A549 (cell line): ENCODE data around the gene FUOM. TPM values are rescaled to one million over a fixed set of nuclear protein-coding genes. Genes with fewer than 3 reads are reported as not detected.

Experiments used
- ATAC-seq, 2 experiments: fragments of 200-7000 bp in 1 of 2; fragments of >200 bp in 1 of 2; cut with Nextera tagmentation in 1 of 2; cut with Tn5 transposase in 1 of 2; 3 replicates each; pipeline versions ENCODE4 v1.8.0 to v1.9.1; 2018 to 2020; ENCODE audit warnings: mild to moderate bottlenecking in 1 of 2, moderate library complexity in 1 of 2
- CTCF ChIA-PET: fragments of 300-600 bp; sonication (Branson Sonifier 250); formaldehyde crosslinking; extraction: SDS; loops from one replicate; lab custom pipeline; 2021; ENCODE audit warnings: antibody characterized with exemption, inconsistent platforms; lab: Yijun Ruan, JAX
- POLR2A ChIA-PET: fragments of 350-600 bp; formaldehyde crosslinking; extraction: SDS; loops from one replicate; lab custom pipeline; 2021; ENCODE audit warnings: antibody characterized with exemption, inconsistent platforms; lab: Yijun Ruan, JAX
- DNase-seq, 2 experiments: peaks; one replicate each; pipeline versions ENCODE4 v3.0.0 to v3.0.0-alpha.2; 2011 to 2016; ENCODE audit warnings: low read depth in 1 of 2, low spot score in 1 of 2
- FAIRE-seq: peaks from 2 replicates; lab custom pipeline; 2011; peaks lifted over from hg19 to GRCh38; lab: Jason Lieb, UNC
- H3K27ac ChIP-seq, 2 experiments: fragments of >200 bp; sonication (Bioruptor Twin); formaldehyde crosslinking; 3 replicates each; pipeline ENCODE4 v1.5.1; 2016 to 2017
- H3K4me1 ChIP-seq: fragments of >200 bp; sonication (Bioruptor Twin); formaldehyde crosslinking; 3 replicates; pipeline ENCODE4 v1.6.1; 2016
- H3K4me2 ChIP-seq: fragments of >200 bp; sonication (Bioruptor Twin); formaldehyde crosslinking; 3 replicates; pipeline ENCODE4 v1.6.1; 2016
- H3K4me3 ChIP-seq: fragments of >200 bp; sonication (Bioruptor Twin); formaldehyde crosslinking; 3 replicates; pipeline ENCODE4 v1.5.1; 2016
- H3K9me3 ChIP-seq: fragments of >200 bp; sonication (Bioruptor Twin); formaldehyde crosslinking; 3 replicates; pipeline ENCODE4 v1.6.1; 2016
- ATOH8 ChIP-seq: fragments of 250-450 bp; sonication (Bioruptor Pico); IDR thresholded peaks from 2 replicates; pipeline ENCODE4 v1.5.0; 2020; ENCODE audit warnings: low read depth, mild to moderate bottlenecking, moderate library complexity
- BCL3 ChIP-seq: fragments of >200 bp; sonication (Bioruptor Twin); formaldehyde crosslinking; IDR thresholded peaks from 3 replicates; pipeline ENCODE4 v1.6.1; 2016
- EHF ChIP-seq: fragments of 250-450 bp; sonication (Bioruptor Pico); IDR thresholded peaks from 2 replicates; pipeline ENCODE4 v1.5.0; 2020; ENCODE audit warnings: mild to moderate bottlenecking
- EHMT2 ChIP-seq: fragments of 200-600 bp; sonication (generic); IDR thresholded peaks from 2 replicates; pipeline ENCODE4 v1.6.1; 2016; ENCODE audit warnings: antibody characterized with exemption, low read depth, mild to moderate bottlenecking, moderate library complexity
- FOSL2 ChIP-seq, 2 experiments: fragments of 450-650 bp in 1 of 2; fragments of >200 bp in 1 of 2; sonication (Bioruptor Twin) in 1 of 2; formaldehyde crosslinking; IDR thresholded peaks; 2 replicates each; pipeline versions ENCODE4 v1.5.0 to v1.6.1; 2016 to 2020; ENCODE audit warnings: mild to moderate bottlenecking in 1 of 2, moderate library complexity in 1 of 2
- FOXS1 ChIP-seq: fragments of 250-450 bp; sonication (Bioruptor Pico); IDR thresholded peaks from 2 replicates; pipeline ENCODE4 v1.5.0; 2020; ENCODE audit warnings: mild to moderate bottlenecking, moderate library complexity
- JUN ChIP-seq, 2 experiments: fragments of >200 bp; sonication (Bioruptor Twin); formaldehyde crosslinking; IDR thresholded peaks; 2 replicates in 1 of 2; 3 replicates in 1 of 2; pipeline ENCODE4 v1.6.1; 2016 to 2017
- MAX ChIP-seq: IDR thresholded peaks from 2 replicates; pipeline ENCODE4 v1.6.1; 2012
- NFE2L2 ChIP-seq: fragments of 150-350 bp; conservative IDR thresholded peaks from 2 replicates; pipeline ENCODE4 v1.6.1; 2014; ENCODE audit warnings: low read length
- POLR2A ChIP-seq: IDR thresholded peaks from 2 replicates; pipeline ENCODE4 v1.6.1; 2012; ENCODE audit warnings: mild to moderate bottlenecking, low read length
- POLR2AphosphoS2 ChIP-seq: conservative IDR thresholded peaks from 2 replicates; pipeline ENCODE4 v1.6.1; 2012; ENCODE audit warnings: low read length, improper control_type of control experiment, inconsistent platforms
- RFX5 ChIP-seq: fragments of 450-650 bp; IDR thresholded peaks from 2 replicates; pipeline ENCODE4 v1.7.1; 2014; ENCODE audit warnings: antibody characterized with exemption, mild to moderate bottlenecking, moderate library complexity
- RNF2 ChIP-seq: fragments of 200-600 bp; sonication (generic); IDR thresholded peaks from 2 replicates; pipeline ENCODE4 v1.6.1; 2016; ENCODE audit warnings: low read depth, mild to moderate bottlenecking, antibody characterized with exemption, moderate library complexity, borderline replicate concordance
- SREBF2 ChIP-seq: fragments of 450-650 bp; IDR thresholded peaks from 2 replicates; pipeline ENCODE4 v1.6.1; 2014; ENCODE audit warnings: mild to moderate bottlenecking, moderate library complexity
- TFCP2L1 ChIP-seq: fragments of 250-450 bp; sonication (Bioruptor Pico); IDR thresholded peaks from 2 replicates; pipeline ENCODE4 v1.5.0; 2021; ENCODE audit warnings: mild to moderate bottlenecking
- TP53 ChIP-seq: fragments of 250-450 bp; sonication (Bioruptor Pico); IDR thresholded peaks from 2 replicates; pipeline ENCODE4 v1.5.0; 2021; ENCODE audit warnings: mild to moderate bottlenecking, moderate library complexity
- ZC3H11A ChIP-seq: fragments of 450-650 bp; IDR thresholded peaks from 2 replicates; pipeline ENCODE4 v1.6.1; 2014; ENCODE audit warnings: antibody characterized with exemption, mild to moderate bottlenecking
- WGBS: methylation state at CpG from one replicate; pipeline ENCODE4 v1.1.6; 2017; ENCODE audit errors: missing lambda C conversion rate; 5-methylcytosine and 5-hydroxymethylcytosine counted together
- polyA plus RNA-seq, 4 experiments: library from polyadenylated mRNA; depleted of rRNA in 3 of 4; stranded (reverse); fragments of >200 nt; fragmentation: RNase III in 1 of 4; extraction: RNeasy Plus Mini Kit Qiagen cat#74134 plus additional on column Dnase treatment in 1 of 4; gene quantifications; 2 replicates in 3 of 4; 3 replicates in 1 of 4; pipeline ENCODE4 v1.2.3, GENCODE V29; 2011 to 2017
- TF ChIP-seq, protein P1 (sequence below): fragments of 150-350 bp; IDR thresholded peaks from 2 replicates; pipeline ENCODE4 v1.6.1; 2014; ENCODE audit warnings: low read depth, mild to moderate bottlenecking, low read length

The FUOM gene
- polyA plus RNA-seq, 2 of the 4 experiments (the other 2 are of a cell fraction) = 6.8 to 8.1 TPM

DNA sequence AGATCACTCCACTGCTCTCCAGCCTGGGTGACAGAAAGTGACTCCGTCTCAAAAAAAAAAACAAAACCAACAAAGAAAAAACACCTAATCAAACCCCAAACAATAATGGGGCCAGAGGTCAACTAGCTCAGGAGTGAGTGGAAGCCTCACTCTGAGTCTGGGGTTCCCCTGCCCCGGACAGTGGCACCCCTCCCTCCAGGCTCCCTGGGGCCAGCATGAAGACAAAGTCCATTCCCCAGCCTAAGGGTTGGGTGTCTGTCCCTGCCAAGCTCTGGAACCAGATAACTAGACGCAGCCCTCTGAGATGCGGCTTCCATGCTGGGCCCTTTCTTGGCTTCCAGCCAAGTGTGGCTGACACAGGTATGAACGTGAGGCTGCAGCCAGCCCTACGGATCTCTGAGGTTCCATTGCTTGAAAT, 1.7 kb upstream of the FUOM start (continued):
- TF ChIP-seq TP53 (CRISPR knock-in tag) (no peak), EHF (CRISPR knock-in tag) (no peak), MAX (no peak), RFX5 (no peak), TFCP2L1 (no peak), SREBF2 (no peak)

DNA sequence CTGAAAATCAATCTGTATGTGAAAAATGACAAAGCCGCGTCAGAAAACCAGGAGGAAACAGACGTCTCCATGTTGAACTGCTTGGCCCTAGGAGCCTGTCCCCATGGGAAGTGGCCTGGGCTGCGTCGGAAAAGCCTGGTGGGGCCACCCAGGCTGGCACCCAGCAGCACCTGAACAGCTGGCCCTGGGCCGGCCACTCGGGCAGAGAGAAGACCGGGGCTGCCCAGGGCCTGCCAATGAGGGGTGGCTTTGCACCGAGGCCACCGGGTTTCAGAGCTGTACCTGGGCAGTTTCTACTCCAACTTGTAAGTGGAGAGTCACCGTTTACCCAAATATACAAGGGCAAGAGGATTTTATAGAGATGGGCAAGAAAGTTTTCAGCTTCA, 1.1 kb upstream of the FUOM start:
- TF ChIP-seq POLR2AphosphoS2 (no peak), FOSL2 (IDR thresholded peaks at IDR 0.05) (no peak), FOSL2 (CRISPR knock-in tag; IDR thresholded peaks at IDR 0.05) (no peak), NFE2L2 (no peak), ATOH8 (CRISPR knock-in tag) (no peak)
- CTCF ChIA-PET = interaction anchor here (5.5 kb wide), 1 partner anchor 29 kb away, joined by 38 read pairs; no protein-coding TSS in a partner anchor
- Histone ChIP-seq H3K4me2 (no peak overlapping the region), H3K4me3 (no peak overlapping the region), H3K27ac (no peak overlapping the region), H3K9me3 (no peaks in the 10 kb centered on the region), H3K4me1 (peaks cover 10% of the 10 kb centered on the region; the same call in 1 of the 3 replicates)
- 88% methylated on average over 11 of the region's 11 CpGs for WGBS
- ATAC-seq (no peak), DNase-seq (no peak), FAIRE-seq (no peak)
- POLR2A ChIA-PET = interaction anchor here (0.7 kb wide), 1 partner anchor 79 kb away, joined by 3 read pairs; no protein-coding TSS in a partner anchor

- Histone ChIP-seq H3K4me3 (no peak overlapping the region), H3K4me2 (no peak overlapping the region), H3K9me3 (no peaks in the 10 kb centered on the region), H3K27ac (no peak overlapping the region; a peak in 1 of 6 replicates), H3K4me1 (peaks cover 10% of the 10 kb centered on the region; the same call in 1 of the 3 replicates)
- TF ChIP-seq BCL3 = no peak
- TF ChIP-seq JUN (IDR thresholded peaks at IDR 0.05) = no peak
- TF ChIP-seq RNF2 = no peak
- no peak for TF ChIP-seq FOXS1
- no peak for TF ChIP-seq EHMT2
- no peak for TF ChIP-seq TP53 (CRISPR knock-in tag)
- TF ChIP-seq, protein P1, sequence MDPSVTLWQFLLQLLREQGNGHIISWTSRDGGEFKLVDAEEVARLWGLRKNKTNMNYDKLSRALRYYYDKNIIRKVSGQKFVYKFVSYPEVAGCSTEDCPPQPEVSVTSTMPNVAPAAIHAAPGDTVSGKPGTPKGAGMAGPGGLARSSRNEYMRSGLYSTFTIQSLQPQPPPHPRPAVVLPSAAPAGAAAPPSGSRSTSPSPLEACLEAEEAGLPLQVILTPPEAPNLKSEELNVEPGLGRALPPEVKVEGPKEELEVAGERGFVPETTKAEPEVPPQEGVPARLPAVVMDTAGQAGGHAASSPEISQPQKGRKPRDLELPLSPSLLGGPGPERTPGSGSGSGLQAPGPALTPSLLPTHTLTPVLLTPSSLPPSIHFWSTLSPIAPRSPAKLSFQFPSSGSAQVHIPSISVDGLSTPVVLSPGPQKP = no peak
- TF ChIP-seq POLR2A = no peak
- TF ChIP-seq ZC3H11A = no peak
- 95% methylated on average over 20 of the region's 41 CpGs for WGBS
- no peak for DNase-seq
- FAIRE-seq = no peak
- CTCF ChIA-PET = interaction anchor here (5.5 kb wide), 1 partner anchor 29 kb away, joined by 38 read pairs; no protein-coding TSS in a partner anchor
- ATAC-seq = peak in 1 of 2 experiments; percentile 10; a peak in 3 of 6 replicates
- POLR2A ChIA-PET = no interaction called here
Observed at GRCh38 chr10:133358162-133358924, 524 bp upstream of the FUOM start.
